ENCODE results near the gene LHFPL3.

LHFPL3 gene

DNA sequence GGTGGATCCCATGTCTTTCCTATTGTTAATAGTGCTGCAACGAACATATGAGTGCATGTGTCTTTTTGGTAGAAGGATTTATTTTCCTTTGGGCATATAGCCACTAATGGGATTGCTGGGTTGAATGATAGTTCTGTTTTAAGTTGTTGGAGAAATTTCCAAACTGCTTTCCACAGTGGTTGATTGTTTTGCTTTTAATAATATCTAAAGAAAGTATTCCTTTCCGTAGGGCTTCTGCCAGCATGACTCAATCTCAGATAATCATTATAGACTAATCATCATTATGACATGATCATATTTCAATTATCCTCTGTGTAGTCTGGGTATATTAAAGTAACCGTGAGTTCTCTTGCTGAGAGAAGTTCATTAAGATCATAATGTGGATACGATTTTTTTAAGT is 575.4 kb downstream of the LHFPL3 start:
- no peak overlapping the region for H3K4me3 ChIP-seq (replicated peaks; ENCODE audit: low read depth, low read length)
- TF ChIP-seq, protein P1, sequence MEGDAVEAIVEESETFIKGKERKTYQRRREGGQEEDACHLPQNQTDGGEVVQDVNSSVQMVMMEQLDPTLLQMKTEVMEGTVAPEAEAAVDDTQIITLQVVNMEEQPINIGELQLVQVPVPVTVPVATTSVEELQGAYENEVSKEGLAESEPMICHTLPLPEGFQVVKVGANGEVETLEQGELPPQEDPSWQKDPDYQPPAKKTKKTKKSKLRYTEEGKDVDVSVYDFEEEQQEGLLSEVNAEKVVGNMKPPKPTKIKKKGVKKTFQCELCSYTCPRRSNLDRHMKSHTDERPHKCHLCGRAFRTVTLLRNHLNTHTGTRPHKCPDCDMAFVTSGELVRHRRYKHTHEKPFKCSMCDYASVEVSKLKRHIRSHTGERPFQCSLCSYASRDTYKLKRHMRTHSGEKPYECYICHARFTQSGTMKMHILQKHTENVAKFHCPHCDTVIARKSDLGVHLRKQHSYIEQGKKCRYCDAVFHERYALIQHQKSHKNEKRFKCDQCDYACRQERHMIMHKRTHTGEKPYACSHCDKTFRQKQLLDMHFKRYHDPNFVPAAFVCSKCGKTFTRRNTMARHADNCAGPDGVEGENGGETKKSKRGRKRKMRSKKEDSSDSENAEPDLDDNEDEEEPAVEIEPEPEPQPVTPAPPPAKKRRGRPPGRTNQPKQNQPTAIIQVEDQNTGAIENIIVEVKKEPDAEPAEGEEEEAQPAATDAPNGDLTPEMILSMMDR (IDR thresholded peaks at IDR 0.05; ENCODE audit: low read depth, low read length, missing control alignments): no peak
- DNase-seq (ENCODE audit: extremely low read depth, low read depth): no peak

DNA sequence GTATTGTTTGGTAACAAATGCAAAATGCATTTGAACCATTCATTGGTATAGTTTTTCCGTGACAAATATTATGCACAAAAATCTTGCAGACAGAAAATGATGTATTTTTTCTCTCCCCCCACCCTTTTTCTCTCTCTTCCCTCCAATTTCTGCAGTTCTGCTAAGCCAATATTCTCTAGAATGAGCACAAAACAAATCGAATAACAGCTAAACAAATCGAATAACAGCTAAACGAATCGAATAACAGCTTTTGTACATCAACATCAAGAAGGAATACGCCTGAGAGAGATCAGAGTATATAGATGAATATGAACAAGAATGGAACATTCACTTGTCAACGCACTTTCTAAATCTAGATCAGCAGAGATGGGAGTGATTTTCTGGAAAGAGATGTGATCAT is 577.6 kb downstream of the LHFPL3 start:
- H3K4me3 ChIP-seq (replicated peaks; ENCODE audit: low read depth, low read length): no peak overlapping the region
- TF ChIP-seq, protein P1 (IDR thresholded peaks at IDR 0.05; ENCODE audit: low read depth, low read length, missing control alignments): no peak
- DNase-seq (ENCODE audit: extremely low read depth, low read depth): no peak

DNA sequence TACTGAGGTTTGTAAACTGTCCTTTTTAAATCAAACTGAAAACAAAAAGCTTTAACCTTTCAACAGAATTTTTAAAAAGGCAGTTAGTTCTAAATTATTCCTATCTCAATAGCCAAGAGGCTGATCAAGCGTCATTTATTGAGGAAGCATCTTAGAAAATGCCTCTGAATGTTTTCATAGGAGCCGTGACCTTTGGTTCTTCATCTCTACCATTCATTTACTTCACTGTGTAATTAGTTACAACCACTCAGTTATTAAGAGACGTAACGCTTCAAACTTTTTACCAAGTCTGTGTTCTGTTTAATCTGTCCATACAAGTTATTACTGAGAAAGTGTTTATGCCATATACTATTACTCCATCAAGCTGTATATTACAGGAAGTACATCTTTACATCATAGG is 578.2 kb downstream of the LHFPL3 start:
- TF ChIP-seq, protein P1 (IDR thresholded peaks at IDR 0.05; ENCODE audit: low read depth, low read length, missing control alignments): no peak
- no peak for DNase-seq (ENCODE audit: extremely low read depth, low read depth)
- no peak overlapping the region for H3K4me3 ChIP-seq (replicated peaks; ENCODE audit: low read depth, low read length)

DNA sequence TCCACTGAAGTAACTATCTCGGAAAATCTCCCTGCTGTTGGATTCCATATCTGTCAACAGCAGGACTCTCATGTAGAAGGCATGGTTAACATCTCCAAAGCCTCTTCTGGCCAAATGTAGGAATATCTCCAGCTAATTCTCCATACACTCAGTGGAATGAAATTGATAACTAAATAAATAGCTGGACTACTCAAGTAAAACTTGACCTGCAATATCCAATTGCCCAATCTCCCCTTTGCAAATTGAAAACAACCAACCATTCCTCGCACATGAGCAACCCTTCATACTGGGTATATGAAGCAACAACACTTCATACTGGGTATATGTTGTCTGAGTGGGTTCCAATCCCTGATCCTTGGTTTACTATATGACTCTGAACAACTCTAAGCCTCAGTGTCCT is 580.2 kb downstream of the LHFPL3 start:
- DNase-seq (ENCODE audit: extremely low read depth, low read depth): no peak
- TF ChIP-seq, protein P1 (IDR thresholded peaks at IDR 0.05; ENCODE audit: low read depth, low read length, missing control alignments): no peak

DNA sequence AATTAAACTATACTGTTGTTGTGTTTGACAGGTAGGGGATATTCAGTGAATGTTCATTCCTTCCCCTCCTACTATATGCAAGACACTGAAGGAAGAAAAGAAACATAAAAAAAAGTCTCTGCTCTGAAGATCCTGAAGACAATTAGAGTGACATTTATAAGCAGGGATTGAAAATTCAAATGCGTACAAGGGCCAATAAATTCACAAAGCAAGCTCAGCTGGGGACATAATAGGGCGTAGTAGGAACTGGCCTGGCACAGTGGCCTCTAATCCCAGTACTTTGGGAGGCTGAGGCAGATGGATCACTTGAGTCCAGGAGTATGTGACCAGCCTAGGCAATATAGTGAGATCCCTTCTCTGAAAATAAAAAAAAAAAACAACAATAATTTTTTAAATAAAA is 580.7 kb downstream of the LHFPL3 start:
- TF ChIP-seq, protein P1 (IDR thresholded peaks at IDR 0.05; ENCODE audit: low read depth, low read length, missing control alignments): no peak
- H3K4me3 ChIP-seq (replicated peaks; ENCODE audit: low read depth, low read length): no peak overlapping the region
- DNase-seq (ENCODE audit: extremely low read depth, low read depth): no peak

More for the DNA sequence above, 580.2 kb downstream of the LHFPL3 start:
- H3K4me3 ChIP-seq (replicated peaks; ENCODE audit: low read depth, low read length): no peak overlapping the region

DNA sequence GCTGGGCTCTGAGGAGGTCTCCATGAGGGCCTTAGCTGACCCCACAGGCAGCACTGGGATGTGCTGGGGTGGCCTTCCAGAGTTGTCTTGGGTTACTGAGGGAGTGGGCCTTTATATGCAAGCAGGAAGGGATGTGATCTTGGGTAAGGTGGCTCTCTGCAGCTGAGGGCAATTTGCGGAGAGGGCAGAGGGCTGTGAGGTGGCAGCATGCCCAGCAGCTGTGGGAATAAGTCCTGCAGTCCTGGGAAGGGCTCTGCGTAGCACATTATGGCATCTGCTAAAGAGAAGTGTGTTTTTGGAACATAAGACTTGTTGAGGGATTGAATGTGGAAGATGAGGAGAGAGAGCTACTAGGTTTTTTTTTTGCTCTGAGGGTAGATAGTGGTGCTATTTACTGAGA is 586.0 kb downstream of the LHFPL3 start:
- no peak overlapping the region for H3K4me3 ChIP-seq (replicated peaks; ENCODE audit: low read depth, low read length)
- no peak for DNase-seq (ENCODE audit: extremely low read depth, low read depth)
- TF ChIP-seq, protein P1 (IDR thresholded peaks at IDR 0.05; ENCODE audit: low read depth, low read length, missing control alignments): no peak

DNA sequence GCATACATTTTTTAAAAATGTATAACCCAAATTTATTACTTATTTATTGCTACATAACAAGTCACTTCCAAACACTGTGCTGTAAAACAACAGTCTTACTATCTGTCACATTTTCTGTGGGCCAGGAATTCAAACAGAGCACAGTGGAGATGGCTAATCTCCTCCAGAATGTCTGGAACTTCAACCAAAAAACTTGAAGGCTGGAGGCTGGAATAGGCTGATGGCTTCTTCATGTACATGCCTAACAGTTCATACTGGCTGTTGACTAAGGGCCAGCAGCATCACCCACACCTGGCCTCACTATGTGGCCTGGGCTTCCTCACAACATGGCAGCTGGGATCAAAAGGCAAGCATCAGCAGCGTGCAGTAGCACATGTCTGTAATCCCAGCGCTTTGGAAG is 593.2 kb downstream of the LHFPL3 start:
- no peak overlapping the region for H3K4me3 ChIP-seq (replicated peaks; ENCODE audit: low read depth, low read length)
- TF ChIP-seq, protein P1 (IDR thresholded peaks at IDR 0.05; ENCODE audit: low read depth, low read length, missing control alignments): no peak
- no peak for DNase-seq (ENCODE audit: extremely low read depth, low read depth)

Measured in HFF-Myc (cell line).